ENCODE measurements around the gene DYNLT2.

Gene DYNLT2

DNA sequence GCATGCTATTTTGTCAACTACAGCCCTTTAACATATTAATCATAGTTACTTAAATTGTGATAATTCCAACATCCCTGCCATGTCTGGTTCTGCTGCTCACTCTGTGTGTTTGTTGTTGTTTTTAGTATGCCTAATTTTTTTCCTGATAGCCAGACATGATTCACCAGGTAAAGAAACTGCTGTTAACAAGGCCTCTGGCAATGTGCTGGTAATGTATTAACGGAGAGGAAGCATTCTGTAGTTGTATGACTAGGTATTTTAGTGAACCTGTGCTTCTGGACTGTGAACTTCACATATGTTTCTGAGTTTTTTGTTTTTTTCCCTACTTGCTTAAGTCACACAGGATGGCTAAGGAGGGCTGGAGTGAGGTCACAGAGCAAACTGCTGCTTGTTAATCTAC, 4.8 kb downstream of the DYNLT2 start:
- in situ Hi-C loops (cut with MboI; ENCODE audit: low pct_unique_long_range_greater_than_20kb, low sequenced_read_pairs), result no loop called here
- no peak for DNase-seq

DNA sequence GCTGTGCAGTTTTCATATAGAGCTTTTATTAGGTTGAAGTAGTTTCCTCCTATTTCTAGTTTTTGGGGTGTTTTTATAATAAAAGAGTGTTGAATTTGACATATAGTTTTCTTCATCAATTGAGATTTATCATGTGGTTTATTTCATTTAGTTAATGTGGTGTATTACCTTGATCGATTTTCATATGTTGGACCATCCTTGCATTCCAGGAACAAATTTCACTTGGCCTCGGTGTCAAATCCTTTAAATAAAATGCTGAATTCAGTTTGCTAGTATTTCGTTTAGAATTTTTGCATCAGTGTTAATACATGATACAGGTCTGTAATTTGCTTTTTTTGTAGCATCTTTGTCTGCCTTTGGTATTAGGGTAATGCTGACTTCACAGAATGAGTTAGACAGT, 6.0 kb downstream of the DYNLT2 start:
- in situ Hi-C loops (cut with MboI; ENCODE audit: low pct_unique_long_range_greater_than_20kb, low sequenced_read_pairs), result no loop called here
- DNase-seq, result no peak

GRCh38 chr6:169741344-169741743, 10.0 kb downstream of the DYNLT2 start:
- in situ Hi-C loops (cut with MboI; ENCODE audit: low pct_unique_long_range_greater_than_20kb, low sequenced_read_pairs), result no loop called here

DNA sequence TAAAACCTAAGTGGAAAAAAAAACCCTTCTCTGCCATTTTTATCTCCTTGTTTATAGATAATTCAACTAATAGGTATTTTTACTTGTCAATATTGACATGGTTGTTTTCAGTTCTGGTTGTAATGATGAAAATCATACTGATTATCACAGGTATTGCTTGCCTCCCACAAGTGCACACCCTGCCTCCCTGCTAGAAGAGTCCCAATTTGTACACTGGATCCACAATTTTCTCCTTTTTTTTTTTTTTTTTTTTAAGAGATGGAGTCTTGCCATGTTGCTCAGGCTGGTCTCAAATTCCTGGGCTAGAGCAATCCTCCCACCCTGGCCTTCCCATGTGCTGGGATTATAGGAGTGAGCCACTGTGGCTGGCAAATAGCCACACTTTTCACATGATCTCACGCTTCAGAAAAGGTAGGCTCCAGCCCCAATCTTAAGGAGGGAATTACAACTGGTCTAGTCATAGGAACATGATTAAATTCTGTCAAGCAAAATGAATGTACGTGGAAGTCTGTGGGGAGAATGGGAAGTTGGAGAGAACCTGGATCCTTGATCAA, 12.3 kb downstream of the DYNLT2 start:
- no peak for DNase-seq
- in situ Hi-C loops (cut with MboI; ENCODE audit: low pct_unique_long_range_greater_than_20kb, low sequenced_read_pairs), result no loop called here

More at GRCh38 chr6:169741344-169741743, 10.0 kb downstream of the DYNLT2 start:
- no peak for DNase-seq

- in situ Hi-C loops (cut with MboI; ENCODE audit: low pct_unique_long_range_greater_than_20kb, low sequenced_read_pairs), result no loop called here
- DNase-seq, result no peak
Observed at GRCh38 chr6:169738204-169738975, 13.0 kb downstream of the DYNLT2 start.

DNA sequence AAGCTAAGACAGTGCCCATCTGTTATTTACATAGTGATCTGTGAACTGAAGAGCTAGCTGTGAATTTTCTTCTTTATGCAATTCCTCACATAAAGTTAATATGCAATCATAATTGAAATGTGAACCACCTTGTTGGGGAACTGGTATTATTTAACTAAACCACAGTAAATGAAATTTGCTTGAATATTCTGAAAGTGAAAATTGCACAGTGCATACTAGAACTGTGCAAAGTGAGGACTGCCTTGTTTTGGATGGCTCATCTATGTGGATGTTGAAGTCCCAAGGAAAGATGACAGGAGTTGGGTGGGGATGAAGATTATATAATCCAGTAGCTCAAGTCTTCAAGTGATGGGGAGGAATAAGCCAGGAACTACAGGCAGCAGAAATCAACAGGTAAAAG, 21.4 kb downstream of the DYNLT2 start:
- no peak for DNase-seq
- in situ Hi-C loops (cut with MboI; ENCODE audit: low pct_unique_long_range_greater_than_20kb, low sequenced_read_pairs), result no loop called here

DNA sequence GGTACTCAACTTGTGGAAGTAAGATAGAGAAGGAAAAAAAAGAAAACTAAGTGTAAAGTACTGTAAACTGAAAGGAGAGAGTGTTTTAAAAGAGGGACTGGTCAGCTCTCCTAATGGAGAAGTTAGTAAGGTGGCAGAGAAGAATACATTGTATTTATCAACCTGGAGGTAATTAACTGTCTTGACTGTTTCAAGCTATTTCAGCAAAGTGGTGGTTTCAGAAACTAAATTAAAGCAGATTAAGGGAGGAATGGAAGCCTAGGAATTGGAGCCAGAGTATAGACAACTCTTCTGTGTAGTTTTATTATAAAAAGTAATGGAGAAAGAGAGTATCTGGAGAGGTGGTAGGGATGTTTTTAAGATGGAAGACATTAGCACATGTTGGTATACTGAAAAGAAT, 24.4 kb downstream of the DYNLT2 start:
- in situ Hi-C loops (cut with MboI; ENCODE audit: low pct_unique_long_range_greater_than_20kb, low sequenced_read_pairs), result no loop called here
- DNase-seq, result no peak

DNA sequence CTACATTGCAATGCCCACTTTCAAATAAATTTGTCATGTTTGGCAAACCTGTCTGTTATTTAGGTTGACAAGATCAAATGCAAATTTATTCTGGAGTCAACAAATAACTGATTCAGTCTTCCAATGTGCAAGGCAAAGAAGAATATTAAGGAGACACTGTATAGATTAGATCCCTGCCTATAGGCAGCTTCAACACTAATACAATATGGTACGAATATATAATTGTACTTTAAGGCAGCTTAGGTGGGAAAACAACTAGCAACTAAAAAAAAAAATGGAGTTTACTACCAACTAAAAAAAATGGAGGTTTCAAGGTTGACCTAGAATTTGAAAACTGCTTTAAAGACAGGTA, 25.3 kb downstream of the DYNLT2 start:
- in situ Hi-C loops (cut with MboI; ENCODE audit: low pct_unique_long_range_greater_than_20kb, low sequenced_read_pairs), result no loop called here
- DNase-seq, result no peak

- DNase-seq, result no peak
- in situ Hi-C loops (cut with MboI; ENCODE audit: low pct_unique_long_range_greater_than_20kb, low sequenced_read_pairs), result no loop called here
Observed at GRCh38 chr6:169725125-169726048, 26.0 kb downstream of the DYNLT2 start.

- DNase-seq, result peak; percentile 61
- in situ Hi-C loops (cut with MboI; ENCODE audit: low pct_unique_long_range_greater_than_20kb, low sequenced_read_pairs), result no loop called here
Observed at GRCh38 chr6:169724494-169725124, 26.8 kb downstream of the DYNLT2 start, which contains the start of gene PHF10. TSS of gene PHF10 (minus strand) at chr6:169724500. CDS start at chr6:169723931, 569 bp downstream.

DNA sequence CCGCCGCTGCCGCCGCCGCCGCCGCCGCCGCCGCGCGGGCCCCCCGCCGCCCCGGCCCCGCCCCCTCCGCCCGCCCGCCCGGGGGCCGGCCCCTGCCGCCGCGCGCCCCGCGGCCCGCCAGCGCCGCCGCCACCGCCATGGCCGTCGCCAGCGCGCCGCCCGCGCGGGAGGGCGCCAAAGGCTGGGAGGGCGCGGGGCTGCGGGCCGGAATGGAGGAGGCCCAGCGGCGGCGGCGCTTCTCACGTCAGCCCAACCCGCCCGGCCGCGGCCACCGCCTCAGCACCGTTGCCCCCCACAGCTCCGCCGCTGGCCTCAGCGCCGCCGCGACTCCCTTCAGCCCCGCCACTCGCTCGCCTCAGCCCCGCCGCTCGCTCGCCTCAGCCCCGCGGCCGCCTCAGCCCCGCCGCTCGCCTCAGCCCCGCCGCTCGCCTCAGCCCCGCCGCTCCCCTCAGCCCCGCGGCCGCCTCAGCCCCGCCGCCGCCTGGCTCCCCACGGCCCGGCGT, 27.3 kb downstream of the DYNLT2 start:
- DNase-seq, result no peak
- in situ Hi-C loops (cut with MboI; ENCODE audit: low pct_unique_long_range_greater_than_20kb, low sequenced_read_pairs), result no loop called here

DNA sequence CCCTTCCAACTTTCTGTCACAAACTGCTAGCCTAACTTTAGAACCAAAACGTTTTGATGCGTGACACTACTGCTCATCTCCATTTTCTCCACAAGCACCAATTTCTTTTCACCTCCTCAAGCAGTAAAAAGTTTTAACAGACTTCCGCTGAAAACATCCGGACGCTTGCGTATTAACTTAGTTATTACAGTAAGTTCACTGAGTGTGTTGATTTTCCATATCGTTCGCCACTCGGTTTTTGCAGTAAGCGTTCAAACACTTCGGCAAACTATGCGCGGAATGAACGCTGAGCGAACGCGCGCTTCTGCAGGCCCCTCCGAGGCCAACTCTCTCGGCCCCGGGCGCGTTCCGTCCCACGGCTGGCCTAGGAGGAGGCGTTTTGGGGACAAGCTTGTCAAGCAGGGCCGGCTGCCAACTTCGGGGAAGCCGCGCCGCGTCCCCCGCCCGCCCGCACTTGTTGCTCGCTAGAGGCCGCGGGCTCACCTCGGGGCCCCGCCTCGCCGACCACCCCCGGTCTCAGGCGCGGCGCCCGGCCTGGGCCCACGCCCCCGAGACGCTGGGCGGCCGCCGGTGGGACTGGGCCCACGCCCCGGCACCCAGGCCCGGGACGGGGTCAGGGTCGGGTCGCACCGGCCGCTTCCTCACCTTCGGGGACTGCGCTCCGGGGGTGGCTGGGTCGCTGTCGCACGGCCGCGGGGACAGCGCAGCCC, 28.0 kb downstream of the DYNLT2 start:
- DNase-seq, result peak; percentile 67
- in situ Hi-C loops (cut with MboI; ENCODE audit: low pct_unique_long_range_greater_than_20kb, low sequenced_read_pairs), result no loop called here

- DNase-seq, result peak; percentile 70
- in situ Hi-C loops (cut with MboI; ENCODE audit: low pct_unique_long_range_greater_than_20kb, low sequenced_read_pairs), result no loop called here
Observed at GRCh38 chr6:169722362-169723199, 28.8 kb downstream of the DYNLT2 start.

- no peak for DNase-seq
Observed at GRCh38 chr6:169720207-169720855, 31.0 kb downstream of the DYNLT2 start.

DNA sequence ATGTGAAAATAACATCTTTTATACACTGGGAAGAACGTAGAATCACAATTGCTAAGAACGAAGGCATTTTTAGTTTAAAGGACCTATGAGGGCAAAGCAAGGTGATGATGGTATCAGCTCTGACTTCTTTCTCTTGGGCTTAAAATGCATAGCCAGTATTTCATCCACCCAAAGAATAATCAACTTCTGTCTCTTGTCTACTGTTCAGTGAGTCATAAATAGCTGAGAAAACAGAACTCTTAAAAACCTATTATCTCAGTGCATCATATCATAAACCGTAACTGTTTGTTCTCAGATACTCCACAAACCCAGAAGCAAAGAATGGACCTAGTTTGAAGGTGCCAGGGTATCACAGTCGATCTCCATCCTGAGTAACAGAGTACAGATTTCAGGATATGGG, 32.3 kb downstream of the DYNLT2 start:
- no peak for DNase-seq
- in situ Hi-C loops (cut with MboI; ENCODE audit: low pct_unique_long_range_greater_than_20kb, low sequenced_read_pairs), result no loop called here

More at GRCh38 chr6:169720207-169720855, 31.0 kb downstream of the DYNLT2 start:
- in situ Hi-C loops (cut with MboI; ENCODE audit: low pct_unique_long_range_greater_than_20kb, low sequenced_read_pairs), result no loop called here

DNA sequence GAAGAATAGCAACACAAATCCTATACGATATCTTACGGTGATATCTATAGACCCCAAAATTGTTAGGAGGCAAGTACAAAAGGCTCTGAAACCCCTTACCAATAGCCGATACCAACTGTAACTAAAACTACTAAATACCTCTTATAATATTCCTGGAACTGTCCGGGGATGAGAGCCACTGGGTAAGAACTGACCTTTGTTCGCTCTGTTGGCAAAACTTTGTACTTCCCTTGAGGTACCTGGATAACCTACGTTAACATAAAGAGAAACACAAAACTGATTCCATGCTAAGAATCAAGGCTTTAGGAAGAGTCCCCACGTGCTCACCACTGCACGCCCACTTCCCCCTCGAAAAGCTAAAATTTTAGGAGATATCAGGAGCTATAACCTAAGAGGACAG, 36.8 kb downstream of the DYNLT2 start:
- in situ Hi-C loops (cut with MboI; ENCODE audit: low pct_unique_long_range_greater_than_20kb, low sequenced_read_pairs), result no loop called here
- no peak for DNase-seq

- DNase-seq, result no peak
- in situ Hi-C loops (cut with MboI; ENCODE audit: low pct_unique_long_range_greater_than_20kb, low sequenced_read_pairs), result no loop called here
Observed at GRCh38 chr6:169714178-169714577, 37.2 kb downstream of the DYNLT2 start.
